Activated gamma-delta T cell treated with anti-CD3 and anti-CD28 coated beads, Interleukin-2, amount 50 U/mL, for 16 hours (primary cell): Measurements from ENCODE around the gene IDH2.
"Not testable (repeated sequence)": the region's sequence is repeated elsewhere in the genome, so short reads cannot be mapped to it uniquely, and the experiment has no call there.

Experiments
- DNase-seq: peaks from one replicate; pipeline ENCODE4 v3.0.0-alpha.2; 2020; ENCODE audit warnings: low read depth

The IDH2 gene

DNA sequence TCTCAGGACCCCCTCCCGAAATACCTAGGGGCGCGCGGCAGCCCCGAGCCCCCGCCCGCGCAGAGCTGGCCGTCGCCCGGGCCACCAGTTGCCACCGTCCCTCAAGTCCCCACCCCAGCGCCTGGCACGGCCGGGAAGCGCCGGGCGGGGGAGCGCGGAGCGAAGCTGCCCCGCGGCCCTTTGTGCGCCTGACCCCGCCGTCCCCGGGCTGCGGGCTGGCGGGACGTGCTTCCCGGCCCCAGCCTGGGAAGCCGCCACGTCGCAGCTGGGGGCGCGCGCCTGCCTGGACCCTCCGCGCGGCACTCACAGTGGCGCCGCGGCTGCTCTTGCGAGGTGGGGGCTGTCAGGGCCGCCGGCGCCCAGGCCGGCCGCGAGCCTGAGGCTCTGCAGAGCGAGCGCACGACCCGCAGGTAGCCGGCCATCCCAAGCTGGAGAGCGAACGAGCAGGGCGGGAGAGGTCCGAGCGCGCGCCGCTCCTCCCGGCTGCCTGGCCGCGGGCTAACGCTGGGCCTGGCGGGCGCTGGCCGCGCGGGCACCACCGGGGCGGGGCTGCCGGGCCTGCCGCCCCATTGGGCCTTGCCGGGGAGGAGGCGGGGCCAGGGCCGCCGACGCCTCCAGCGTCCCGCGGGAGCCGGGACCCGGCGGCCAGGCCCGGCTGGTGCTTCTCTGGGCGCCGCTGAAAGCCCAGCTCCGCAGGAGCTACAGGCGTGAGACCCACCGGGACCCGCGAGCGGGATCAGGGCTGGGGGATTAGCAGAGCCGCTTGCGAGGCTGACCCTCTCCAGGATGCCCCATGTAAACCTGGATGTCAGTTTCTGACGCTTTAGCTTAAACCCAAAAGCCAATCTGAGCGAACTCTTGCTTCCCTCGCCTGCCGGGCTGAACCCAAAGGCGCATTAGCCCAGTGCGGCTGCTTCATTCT is at the start of gene IDH2:
Gene IDH2 (minus strand): TSS at position 500 of the 922 bp plus-strand sequence. CDS start 78 bp downstream, at position 422.
- peak; percentile 56 for DNase-seq

- DNase-seq: not testable (repeated sequence)
Measured at GRCh38 chr15:90150551-90150950, 48.3 kb upstream of the IDH2 start.

DNA sequence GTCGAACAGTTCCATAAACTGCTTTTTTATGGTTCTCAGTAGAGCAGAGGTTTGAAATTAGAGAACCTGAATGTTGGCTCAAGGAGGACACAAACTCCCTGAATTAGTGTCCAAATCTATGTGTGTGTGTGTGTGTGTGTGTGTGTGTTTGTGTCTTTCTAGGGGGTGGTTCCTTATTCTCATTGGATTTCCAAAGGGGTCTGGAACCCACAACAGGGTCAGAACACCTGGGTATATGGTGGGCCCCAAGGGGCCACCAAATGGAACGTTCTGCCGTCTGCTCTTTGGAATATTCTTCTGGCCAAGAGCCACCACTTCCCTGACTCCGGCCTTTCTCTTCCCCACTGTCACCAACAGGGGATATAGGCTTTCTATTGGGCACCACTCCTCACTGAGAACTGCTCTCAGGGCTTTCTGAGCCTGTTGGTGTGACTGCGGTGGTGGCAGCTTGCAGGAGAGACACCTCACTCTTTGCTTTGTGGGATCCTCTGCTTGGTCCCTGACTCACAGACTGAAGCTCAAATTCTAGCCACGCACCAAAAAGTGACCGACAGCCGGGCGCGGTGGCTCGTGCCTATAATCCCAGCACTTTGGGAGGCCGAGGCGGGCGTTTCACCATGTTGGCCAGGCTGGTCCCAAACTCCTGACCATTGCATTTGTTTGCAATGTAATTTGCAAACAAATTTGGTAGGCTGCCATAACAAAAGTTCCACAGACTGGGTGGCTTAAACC is 47.5 kb upstream of the IDH2 start:
- DNase-seq: no peak

- DNase-seq: not testable (repeated sequence)
Measured at GRCh38 chr15:90146198-90146761, 44.0 kb upstream of the IDH2 start.

GRCh38 chr15:90145761-90146160 is 43.5 kb upstream of the IDH2 start:
- no peak for DNase-seq

DNA sequence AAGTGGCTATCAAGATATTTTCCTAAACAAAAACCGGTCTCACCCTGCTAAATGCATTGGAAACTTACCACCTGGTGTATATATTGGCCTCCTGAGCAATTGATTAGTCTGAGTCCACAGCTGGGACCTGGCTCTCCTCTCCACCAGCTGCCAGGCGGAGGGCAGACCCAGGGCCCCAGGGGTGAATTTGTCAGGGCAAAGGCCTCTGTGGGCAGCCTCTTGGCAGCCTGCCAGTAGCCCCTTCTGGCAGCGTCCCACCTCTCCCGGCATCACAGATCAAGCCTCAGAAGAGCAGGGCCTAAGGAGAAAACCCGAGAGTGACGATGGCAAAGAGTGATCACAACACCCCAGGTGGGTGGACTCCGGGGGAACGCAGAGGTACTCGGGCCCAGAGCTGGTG is 43.0 kb upstream of the IDH2 start:
- no peak for DNase-seq

GRCh38 chr15:90143166-90143655 is 40.9 kb upstream of the IDH2 start:
- DNase-seq: peak; percentile 44

- DNase-seq: peak; percentile 11
Measured at GRCh38 chr15:90142216-90143165, 40.2 kb upstream of the IDH2 start.

DNA sequence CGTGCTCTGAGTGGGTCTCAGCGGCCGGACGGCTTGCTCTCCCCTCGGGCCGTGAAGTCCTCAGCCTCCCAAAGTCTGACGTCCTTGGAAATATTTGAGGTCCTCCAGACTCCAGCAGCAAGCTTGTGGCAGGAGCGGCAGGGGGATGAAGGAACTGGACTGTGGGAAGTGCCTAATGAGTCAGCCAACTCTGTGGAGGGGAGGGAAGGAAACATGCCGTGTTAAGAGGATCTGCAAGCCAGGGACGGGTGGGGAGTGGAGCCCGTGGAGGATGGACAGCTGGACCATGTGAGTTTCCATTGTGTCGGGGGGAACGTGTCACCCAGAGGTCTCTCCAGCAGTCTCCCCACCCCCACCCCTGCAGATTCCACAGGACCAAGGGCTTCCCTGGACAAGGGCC is 39.4 kb upstream of the IDH2 start:
- DNase-seq: no peak

GRCh38 chr15:90139549-90139948 is 37.3 kb upstream of the IDH2 start:
- not testable (repeated sequence) for DNase-seq

GRCh38 chr15:90138071-90138833 is 36.0 kb upstream of the IDH2 start:
- DNase-seq: no peak

DNA sequence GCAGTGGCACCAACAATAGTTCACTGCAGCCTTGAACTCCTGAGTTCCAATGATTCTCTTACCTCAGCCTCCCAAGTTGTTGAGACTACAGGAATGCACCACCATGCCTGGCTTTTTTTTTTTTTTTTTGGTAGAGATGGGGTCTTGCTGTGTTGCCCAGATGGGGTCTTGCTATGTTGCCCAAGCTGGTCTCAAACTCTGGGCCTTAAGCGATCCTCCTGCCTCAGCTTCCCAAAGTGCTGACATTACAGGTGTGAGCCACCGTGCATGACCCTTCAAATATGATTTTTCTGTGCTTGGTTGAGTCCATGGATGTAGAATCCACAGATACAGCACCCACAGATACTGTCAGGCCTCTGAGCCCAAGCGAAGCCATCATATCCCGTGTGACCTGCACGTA is 30.2 kb upstream of the IDH2 start:
- no peak for DNase-seq

- no peak for DNase-seq
Measured at GRCh38 chr15:90131848-90132247, 29.6 kb upstream of the IDH2 start.

DNA sequence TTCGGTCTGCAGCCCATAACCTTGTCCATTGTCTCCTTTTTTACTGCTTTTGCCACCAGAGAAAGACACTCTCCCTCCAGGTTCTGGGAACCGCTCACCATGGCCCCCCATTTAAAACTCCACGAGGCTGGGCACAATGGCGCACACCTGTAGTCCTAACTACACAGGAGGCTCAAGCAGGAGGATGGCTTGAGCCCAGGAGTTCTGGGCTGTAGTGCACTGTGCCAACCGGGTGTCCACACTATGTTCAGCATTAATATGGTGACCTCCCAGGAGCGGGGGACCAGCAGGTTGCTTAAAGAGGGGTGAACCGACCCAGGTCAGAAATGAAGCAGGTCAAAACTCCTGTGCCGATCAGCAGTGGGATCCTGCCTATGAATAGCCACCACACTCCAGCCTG is 28.0 kb upstream of the IDH2 start:
- DNase-seq: no peak

DNA sequence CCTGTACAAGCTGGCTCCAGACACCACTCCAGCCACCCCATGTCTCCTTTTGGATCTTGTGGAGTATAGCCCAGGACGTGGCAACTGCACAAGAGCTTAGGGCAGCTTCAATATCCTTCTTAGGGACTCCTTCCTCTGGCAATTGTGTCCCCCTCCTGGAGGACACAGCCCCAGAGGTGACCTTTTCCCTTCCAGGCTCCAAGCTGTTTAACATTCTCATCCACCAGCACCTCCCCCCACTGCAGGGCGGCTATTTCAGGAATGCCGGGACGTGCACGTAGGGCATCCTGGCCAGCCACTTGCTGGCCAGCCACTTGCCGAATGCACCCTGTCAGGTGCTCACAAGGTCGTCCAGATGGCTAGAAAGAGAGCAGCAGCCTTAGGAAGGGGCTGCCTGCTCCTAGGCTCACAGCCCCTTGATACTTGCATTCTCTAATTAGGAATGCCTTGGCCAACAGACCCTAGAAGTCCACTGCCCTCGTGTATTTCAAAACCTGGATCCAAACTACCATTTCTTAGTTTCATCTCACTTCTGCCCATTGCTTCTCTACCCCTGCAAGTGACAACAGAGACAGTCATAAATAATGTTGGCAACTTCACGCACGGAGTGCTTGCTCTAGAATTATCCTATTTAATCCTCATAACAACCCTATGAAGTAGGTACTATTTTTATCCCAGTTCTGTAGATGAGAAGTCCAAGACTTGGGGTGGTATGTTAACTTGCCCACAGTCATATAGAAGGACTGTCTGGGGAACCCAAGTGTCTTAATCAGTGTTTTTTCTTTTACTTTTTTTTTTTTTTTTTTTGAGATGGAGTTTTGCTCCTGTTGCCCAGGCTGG is 24.5 kb upstream of the IDH2 start:
- DNase-seq: no peak

DNA sequence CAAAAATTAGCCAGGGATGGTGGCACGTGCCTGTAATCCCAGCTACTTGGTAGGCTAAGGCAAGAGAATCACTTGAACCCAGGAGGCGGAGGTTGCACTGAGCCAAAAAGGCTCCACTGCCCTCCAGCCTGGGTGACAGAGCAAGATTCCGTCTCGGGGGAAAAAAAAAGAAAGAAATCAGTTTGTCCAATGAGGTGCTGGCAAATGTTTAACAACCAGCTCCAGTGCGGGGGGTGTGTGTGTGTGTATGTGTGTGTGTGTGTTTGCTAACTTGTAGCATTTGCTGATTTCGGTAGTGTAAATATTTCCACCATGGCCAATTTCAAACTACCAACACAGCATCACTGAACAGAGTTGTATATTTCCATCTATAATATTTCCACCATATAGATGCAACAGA is 23.8 kb upstream of the IDH2 start:
- no peak for DNase-seq

DNA sequence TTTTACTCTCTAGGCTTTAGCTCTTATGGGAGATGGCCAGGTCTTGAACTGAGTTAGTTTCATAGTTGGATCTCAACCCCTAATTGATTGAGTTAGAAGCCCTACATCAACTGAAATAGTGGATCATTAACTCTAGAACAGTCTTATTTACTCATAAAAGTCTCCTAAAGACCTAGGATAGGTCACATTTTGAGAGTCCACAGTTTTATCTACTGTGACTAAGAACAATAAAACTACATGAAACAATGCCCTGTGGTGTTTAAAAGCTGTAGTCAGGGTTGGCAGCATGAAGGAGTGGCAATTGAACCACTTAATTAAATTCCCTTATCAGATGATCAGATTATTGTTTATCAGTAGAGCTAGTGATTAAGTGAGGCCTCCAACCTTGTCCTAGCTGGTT is 22.2 kb upstream of the IDH2 start:
- no peak for DNase-seq

DNA sequence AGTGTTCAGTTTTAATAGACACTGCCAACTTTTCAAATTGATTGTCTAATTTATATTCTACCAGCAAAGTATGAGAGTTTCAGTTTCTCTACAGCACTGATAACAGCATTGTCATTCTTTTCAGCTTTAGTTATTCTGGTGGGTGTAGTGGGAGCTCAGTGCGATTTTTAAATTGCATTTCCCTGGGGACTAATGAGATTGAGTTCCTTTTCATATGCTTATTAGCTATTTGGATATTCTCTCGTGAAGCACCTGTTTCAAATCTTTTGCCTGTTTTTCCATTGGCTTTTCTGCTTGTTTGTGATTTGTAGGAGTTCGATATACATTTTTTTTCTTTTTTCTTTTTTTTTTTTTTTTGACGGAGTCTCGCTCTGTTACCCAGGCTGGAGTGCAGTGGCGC is 18.8 kb upstream of the IDH2 start:
- no peak for DNase-seq

DNA sequence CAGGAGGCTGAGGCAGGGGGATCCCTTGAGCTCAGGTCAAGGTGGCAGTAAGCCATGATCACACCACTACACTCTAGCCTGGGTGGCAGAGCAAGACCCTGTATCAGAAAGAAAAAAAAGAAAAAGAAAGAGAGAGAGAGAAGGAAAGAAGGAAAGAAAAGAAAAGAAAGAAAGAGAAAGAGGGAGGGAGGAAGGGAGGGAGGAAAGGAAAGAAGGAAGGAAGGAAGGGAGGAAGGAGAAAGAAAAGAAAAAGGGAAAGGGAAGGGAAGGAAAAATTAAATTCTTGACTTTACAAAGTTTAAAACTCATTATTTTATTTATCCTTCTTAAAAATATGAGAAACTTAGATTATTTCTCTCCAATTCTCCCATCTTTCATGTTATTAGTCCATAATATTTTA is 17.1 kb upstream of the IDH2 start:
- DNase-seq: no peak

- DNase-seq: no peak
Measured at GRCh38 chr15:90115783-90116182, 13.5 kb upstream of the IDH2 start.
